Stomach (tissue), 19 donors: ENCODE data around the gene ZC3H7B. TPM values are rescaled to one million over a fixed set of nuclear protein-coding genes. Genes with fewer than 3 reads are reported as not detected.

ENCODE experiments used
- DNase-seq, 2 donors: peaks; one replicate each; pipeline versions ENCODE4 v3.0.0 to v3.0.0-alpha.2; 2013 to 2019
- H3K27ac ChIP-seq, 5 donors: fragments of 200-600 bp in 4 of 5; sonication (generic) in 4 of 5; one replicate each; pipeline ENCODE4 v1.5.1; 2013 to 2019; ENCODE audit warnings: mild to moderate bottlenecking in 1 of 5, moderate library complexity in 1 of 5
- H3K27me3 ChIP-seq, 3 donors: fragments of 200-600 bp; sonication (generic); one replicate each; pipeline ENCODE4 v1.5.1; 2017 to 2019; ENCODE audit warnings: mixed run types in 1 of 3
- H3K36me3 ChIP-seq, 4 donors: fragments of 200-600 bp; sonication (generic); 1 replicate in 3 of 4; 2 replicates in 1 of 4; pipeline ENCODE4 v1.5.1; 2016 to 2019
- H3K4me1 ChIP-seq, 4 donors: fragments of 200-600 bp; sonication (generic); one replicate each; pipeline ENCODE4 v1.5.1; 2016 to 2019
- H3K4me3 ChIP-seq, 4 donors: fragments of 200-600 bp; sonication (generic) in 3 of 4; one replicate each; pipeline ENCODE4 v1.5.1; 2016 to 2019; ENCODE audit warnings: mild to moderate bottlenecking in 1 of 4
- H3K9me3 ChIP-seq, 4 donors: fragments of 200-600 bp; sonication (generic); one replicate each; pipeline ENCODE4 v1.5.1; 2016 to 2019
- EP300 ChIP-seq: sonication (generic); formaldehyde crosslinking; IDR thresholded peaks from one replicate; pipeline ENCODE4 v1.6.1; 2017; ENCODE audit warnings: antibody characterized with exemption
- POLR2A ChIP-seq, 4 donors: fragments of 450-650 bp; IDR thresholded peaks; one replicate each; pipeline ENCODE4 v1.6.1; 2016; ENCODE audit warnings: antibody characterized with exemption in 4 of 4, control low read depth in 2 of 4, mild to moderate bottlenecking in 1 of 4, moderate library complexity in 1 of 4
- POLR2AphosphoS5 ChIP-seq, 3 donors: sonication (generic); formaldehyde crosslinking; IDR thresholded peaks; one replicate each; pipeline ENCODE4 v1.6.1; 2016; ENCODE audit warnings: antibody characterized with exemption in 3 of 3
- WGBS, 5 donors: extraction: QIAGEN DNeasy Blood & Tissue Kit in 3 of 5; methylation state at CpG; one replicate each; pipeline versions ENCODE4 v1.1.5 to v1.1.7; 2013 to 2018; 5-methylcytosine and 5-hydroxymethylcytosine counted together
- intact Hi-C: fragments of 100-400 bp; cut with DNase I; formaldehyde crosslinking; loops from one replicate; pipeline ENCODE4 v1.15.1; 2023; ENCODE audit warnings: low total_unique reads
- long read RNA-seq, 10 donors: transcript quantifications; one replicate each; lab custom pipeline, GENCODE V29; 2026
- polyA plus RNA-seq, 3 donors: library from polyadenylated mRNA; stranded (reverse); fragments of 200-250 nt; gene quantifications; one replicate each; pipeline ENCODE4 v1.2.3, GENCODE V29; 2013
- total RNA-seq, 5 donors: library from RNA; depleted of rRNA; stranded (reverse); fragments of >200 nt; gene quantifications; one replicate each; pipeline versions ENCODE4 v1.1.0 to v1.2.3, GENCODE V29; 2014 to 2016
- TF ChIP-seq, protein P1 (sequence below), 7 experiments: fragments of 450-650 bp in 4 of 7; fragments of 200-600 bp in 3 of 7; sonication (generic) in 3 of 7; IDR thresholded peaks; one replicate each; pipeline ENCODE4 v1.5.1; 2016 to 2019; ENCODE audit warnings: antibody characterized with exemption in 7 of 7, control low read depth in 2 of 7, mild to moderate bottlenecking in 1 of 7
- donor health status: healthy with polysubstance abuse.
- donor health status: Bipolar disorder and iron deficiency.
- donor health status: healthy.

The ZC3H7B gene, protein sequence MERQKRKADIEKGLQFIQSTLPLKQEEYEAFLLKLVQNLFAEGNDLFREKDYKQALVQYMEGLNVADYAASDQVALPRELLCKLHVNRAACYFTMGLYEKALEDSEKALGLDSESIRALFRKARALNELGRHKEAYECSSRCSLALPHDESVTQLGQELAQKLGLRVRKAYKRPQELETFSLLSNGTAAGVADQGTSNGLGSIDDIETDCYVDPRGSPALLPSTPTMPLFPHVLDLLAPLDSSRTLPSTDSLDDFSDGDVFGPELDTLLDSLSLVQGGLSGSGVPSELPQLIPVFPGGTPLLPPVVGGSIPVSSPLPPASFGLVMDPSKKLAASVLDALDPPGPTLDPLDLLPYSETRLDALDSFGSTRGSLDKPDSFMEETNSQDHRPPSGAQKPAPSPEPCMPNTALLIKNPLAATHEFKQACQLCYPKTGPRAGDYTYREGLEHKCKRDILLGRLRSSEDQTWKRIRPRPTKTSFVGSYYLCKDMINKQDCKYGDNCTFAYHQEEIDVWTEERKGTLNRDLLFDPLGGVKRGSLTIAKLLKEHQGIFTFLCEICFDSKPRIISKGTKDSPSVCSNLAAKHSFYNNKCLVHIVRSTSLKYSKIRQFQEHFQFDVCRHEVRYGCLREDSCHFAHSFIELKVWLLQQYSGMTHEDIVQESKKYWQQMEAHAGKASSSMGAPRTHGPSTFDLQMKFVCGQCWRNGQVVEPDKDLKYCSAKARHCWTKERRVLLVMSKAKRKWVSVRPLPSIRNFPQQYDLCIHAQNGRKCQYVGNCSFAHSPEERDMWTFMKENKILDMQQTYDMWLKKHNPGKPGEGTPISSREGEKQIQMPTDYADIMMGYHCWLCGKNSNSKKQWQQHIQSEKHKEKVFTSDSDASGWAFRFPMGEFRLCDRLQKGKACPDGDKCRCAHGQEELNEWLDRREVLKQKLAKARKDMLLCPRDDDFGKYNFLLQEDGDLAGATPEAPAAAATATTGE
- total RNA-seq (10 to 100 TPM in 4 of 5 donors, 1 to 10 TPM in 1; 4.7 to 40.1 (median 29.7) TPM), polyA plus RNA-seq (10 to 100 TPM; 13.5 to 29.0 (median 20.5) TPM)
- long read RNA-seq, donor 1, partial matches to known transcripts, result 6 of 6 reads
- long read RNA-seq, donor 1, other reads (novel, unspliced or antisense), result 0 of 6 reads
- long read RNA-seq, donor 2, full-length matches to known transcripts, result 3 of 21 reads
- long read RNA-seq, donor 2, partial matches to known transcripts, result 18 of 21 reads
- long read RNA-seq, donor 2, other reads (novel, unspliced or antisense), result 0 of 21 reads
- long read RNA-seq, donor 3, partial matches to known transcripts, result 66 of 66 reads
- long read RNA-seq, donor 3, other reads (novel, unspliced or antisense), result 0 of 66 reads
- long read RNA-seq, donor 4, result 0 reads
- long read RNA-seq, donor 5, full-length matches to known transcripts, result 2 of 15 reads
- long read RNA-seq, donor 5, partial matches to known transcripts, result 13 of 15 reads
- long read RNA-seq, donor 5, other reads (novel, unspliced or antisense), result 0 of 15 reads
- long read RNA-seq, donor 6, full-length matches to known transcripts, result 5 of 55 reads
- long read RNA-seq, donor 6, partial matches to known transcripts, result 50 of 55 reads
- long read RNA-seq, donor 6, other reads (novel, unspliced or antisense), result 0 of 55 reads
- long read RNA-seq, donor 7, partial matches to known transcripts, result 14 of 14 reads
- long read RNA-seq, donor 7, other reads (novel, unspliced or antisense), result 0 of 14 reads
- long read RNA-seq, donor 8, full-length matches to known transcripts, result 1 of 7 reads
- long read RNA-seq, donor 8, partial matches to known transcripts, result 6 of 7 reads
- long read RNA-seq, donor 8, other reads (novel, unspliced or antisense), result 0 of 7 reads
- long read RNA-seq, donor 9, full-length matches to known transcripts, result 2 of 125 reads
- long read RNA-seq, donor 9, partial matches to known transcripts, result 123 of 125 reads
- long read RNA-seq, donor 9, other reads (novel, unspliced or antisense), result 0 of 125 reads
- long read RNA-seq, donor 10, result 0 reads

GRCh38 chr22:41301085-41302020, at the start of gene ZC3H7B:
TSS of gene ZC3H7B (plus strand) at chr22:41301525. CDS start at chr22:41320661, 19,136 bp downstream.
- TF ChIP-seq POLR2A (IDR thresholded peaks at IDR 0.05) (no peak), POLR2AphosphoS5 (IDR thresholded peaks at IDR 0.05) (peak; percentile 46 to 81 (median 51)), EP300 (no peak)
- TF ChIP-seq, protein P1, sequence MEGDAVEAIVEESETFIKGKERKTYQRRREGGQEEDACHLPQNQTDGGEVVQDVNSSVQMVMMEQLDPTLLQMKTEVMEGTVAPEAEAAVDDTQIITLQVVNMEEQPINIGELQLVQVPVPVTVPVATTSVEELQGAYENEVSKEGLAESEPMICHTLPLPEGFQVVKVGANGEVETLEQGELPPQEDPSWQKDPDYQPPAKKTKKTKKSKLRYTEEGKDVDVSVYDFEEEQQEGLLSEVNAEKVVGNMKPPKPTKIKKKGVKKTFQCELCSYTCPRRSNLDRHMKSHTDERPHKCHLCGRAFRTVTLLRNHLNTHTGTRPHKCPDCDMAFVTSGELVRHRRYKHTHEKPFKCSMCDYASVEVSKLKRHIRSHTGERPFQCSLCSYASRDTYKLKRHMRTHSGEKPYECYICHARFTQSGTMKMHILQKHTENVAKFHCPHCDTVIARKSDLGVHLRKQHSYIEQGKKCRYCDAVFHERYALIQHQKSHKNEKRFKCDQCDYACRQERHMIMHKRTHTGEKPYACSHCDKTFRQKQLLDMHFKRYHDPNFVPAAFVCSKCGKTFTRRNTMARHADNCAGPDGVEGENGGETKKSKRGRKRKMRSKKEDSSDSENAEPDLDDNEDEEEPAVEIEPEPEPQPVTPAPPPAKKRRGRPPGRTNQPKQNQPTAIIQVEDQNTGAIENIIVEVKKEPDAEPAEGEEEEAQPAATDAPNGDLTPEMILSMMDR (IDR thresholded peaks at IDR 0.05), result peak in 3 of 7 experiments; percentile 40 to 58 (median 40)
- Histone ChIP-seq H3K9me3 (no peaks in the 10 kb centered on the region), H3K27me3 (no peaks in the 10 kb centered on the region), H3K27ac (peak within 1 kb of the TSS; percentile 85 to 88 (median 88)), H3K4me1 (peaks cover 12 to 41% (median 32%) of the 10 kb centered on the region in 4 donors), H3K36me3 (peaks cover 0 to 7% (median 3%) of the 10 kb centered on the region in 4 donors), H3K4me3 (peak within 1 kb of the TSS; percentile 70 to 91 (median 77))
- DNase-seq, result peak; percentile 84 to 95
- intact Hi-C loops, result no loop called here
- 0 to 1% (median 1%) methylated on average over 57 to 74 of the region's 74 CpGs for WGBS, 5 donors

GRCh38 chr22:41252365-41252764, 49.0 kb upstream of the ZC3H7B start:
- DNase-seq, result no peak
- Histone ChIP-seq H3K36me3 (peaks cover 79 to 100% (median 100%) of the 10 kb centered on the region in 4 donors), H3K9me3 (no peaks in the 10 kb centered on the region), H3K4me3 (no peak overlapping the region), H3K27ac (no peak overlapping the region), H3K4me1 (peaks cover 0 to 8% (median 2%) of the 10 kb centered on the region in 4 donors), H3K27me3 (no peaks in the 10 kb centered on the region)
- WGBS, 5 donors, result 94 to 96% (median 95%) methylated on average over 8 of the region's 8 CpGs
- no peak for TF ChIP-seq EP300
- TF ChIP-seq POLR2AphosphoS5 (IDR thresholded peaks at IDR 0.05), result no peak
- intact Hi-C loops, result no loop called here

DNA sequence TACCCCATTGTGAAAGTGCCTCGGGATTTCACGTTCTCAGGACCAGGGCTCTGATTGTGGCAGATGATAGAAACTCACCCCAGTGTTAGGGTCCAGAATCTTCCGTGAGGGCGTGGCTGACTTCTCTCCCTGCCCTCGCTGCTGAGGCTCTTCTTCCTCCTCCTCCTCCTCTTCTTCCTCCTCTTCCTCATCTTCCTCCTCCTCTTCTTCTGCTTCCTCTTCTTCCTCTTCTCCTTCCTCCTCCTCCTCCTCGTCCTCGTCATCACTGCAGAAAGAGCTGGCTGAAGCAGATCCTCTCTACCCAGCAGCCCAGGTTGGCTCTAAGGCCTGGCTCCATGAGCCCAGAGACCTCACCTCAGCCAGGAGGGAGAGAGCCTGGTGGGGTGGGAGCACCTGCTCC, 47.1 kb upstream of the ZC3H7B start:
- Histone ChIP-seq H3K4me1 (peaks cover 0 to 8% (median 2%) of the 10 kb centered on the region in 4 donors), H3K36me3 (peaks cover 68 to 100% (median 100%) of the 10 kb centered on the region in 4 donors), H3K27ac (no peak overlapping the region), H3K4me3 (no peak overlapping the region), H3K9me3 (no peaks in the 10 kb centered on the region), H3K27me3 (no peaks in the 10 kb centered on the region)
- 90 to 93% (median 93%) methylated on average over 7 of the region's 7 CpGs for WGBS, 5 donors
- TF ChIP-seq POLR2AphosphoS5 (IDR thresholded peaks at IDR 0.05) (no peak), EP300 (no peak), POLR2A (IDR thresholded peaks at IDR 0.05) (no peak)
- TF ChIP-seq, protein P1 (IDR thresholded peaks at IDR 0.05), result no peak
- DNase-seq, result no peak
- intact Hi-C loops, result no loop called here
